Measurements from ENCODE around the gene PAM16. TPM values are rescaled to one million over a fixed set of nuclear protein-coding genes. Genes with fewer than 3 reads are reported as not detected.
A peak's percentile ranks its signal among the peaks of the same experiment; 100 is the strongest.

The PAM16 gene
- total and polyA plus RNA-seq, 5 donors: 57.6 to 131 (median 59.8) TPM

DNA sequence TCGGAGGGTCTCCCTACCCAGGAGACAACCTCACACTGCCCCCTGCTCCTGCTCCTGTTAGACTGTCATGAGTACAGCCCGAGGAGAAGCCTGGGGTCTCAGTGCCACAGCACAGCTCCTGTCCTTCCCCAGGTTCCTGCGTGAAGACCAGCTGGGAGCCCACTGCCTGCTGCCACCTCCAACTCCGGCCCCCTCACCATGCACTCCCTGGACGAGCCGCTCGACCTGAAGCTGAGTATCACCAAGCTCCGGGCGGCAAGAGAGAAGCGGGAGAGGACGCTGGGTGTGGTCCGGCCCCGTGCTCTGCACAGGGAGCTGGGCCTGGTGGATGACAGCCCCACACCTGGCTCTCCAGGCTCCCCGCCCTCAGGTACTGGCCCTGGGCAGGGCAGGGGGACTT, 19.0 kb downstream of the PAM16 start:
- DNase-seq (peak in 1 of 3 donors; percentile 45), ATAC-seq (no peak)
- 85% methylated on average over 14 of the region's 14 CpGs for WGBS
- Histone ChIP-seq H3K9me3 (ENCODE audit: control insufficient read depth, low read length) (no peaks in the 10 kb centered on the region), H3K4me1 (ENCODE audit: control insufficient read depth, insufficient read depth, low read length) (peaks cover 12% of the 10 kb centered on the region), H3K27me3 (ENCODE audit: control insufficient read depth, insufficient read depth) (no peaks in the 10 kb centered on the region), H3K27ac (ENCODE audit: low read length) (no peak overlapping the region), H3K4me3 (ENCODE audit: low read length) (no peak overlapping the region)
- intact Hi-C loops (cut with DNase I): loop anchor here in 3 of 4 donors (5.0 to 10.0 kb wide), 2 partner anchors 45 to 47 kb away; no protein-coding TSS in a partner anchor

- DNase-seq (peak; percentile 83 to 94 (median 94)), ATAC-seq (peak; percentile 62 to 68)
- no peaks in the 10 kb centered on the region for H3K27me3 ChIP-seq (ENCODE audit: control insufficient read depth, insufficient read depth)
- no peak overlapping the region for H3K4me3 ChIP-seq (ENCODE audit: low read length)
- 47% methylated on average over 14 of the region's 14 CpGs for WGBS
- peaks cover 16% of the 10 kb centered on the region for H3K4me1 ChIP-seq (ENCODE audit: control insufficient read depth, insufficient read depth, low read length)
- no peaks in the 10 kb centered on the region for H3K9me3 ChIP-seq (ENCODE audit: control insufficient read depth, low read length)
- intact Hi-C loops (cut with DNase I): loop anchor here in 3 of 4 donors (5.0 to 10.0 kb wide), 2 partner anchors 43 to 46 kb away; no protein-coding TSS in a partner anchor
- H3K27ac ChIP-seq (ENCODE audit: low read length): no peak overlapping the region
Observed at GRCh38 chr16:4330277-4330874, 20.7 kb downstream of the PAM16 start.

DNA sequence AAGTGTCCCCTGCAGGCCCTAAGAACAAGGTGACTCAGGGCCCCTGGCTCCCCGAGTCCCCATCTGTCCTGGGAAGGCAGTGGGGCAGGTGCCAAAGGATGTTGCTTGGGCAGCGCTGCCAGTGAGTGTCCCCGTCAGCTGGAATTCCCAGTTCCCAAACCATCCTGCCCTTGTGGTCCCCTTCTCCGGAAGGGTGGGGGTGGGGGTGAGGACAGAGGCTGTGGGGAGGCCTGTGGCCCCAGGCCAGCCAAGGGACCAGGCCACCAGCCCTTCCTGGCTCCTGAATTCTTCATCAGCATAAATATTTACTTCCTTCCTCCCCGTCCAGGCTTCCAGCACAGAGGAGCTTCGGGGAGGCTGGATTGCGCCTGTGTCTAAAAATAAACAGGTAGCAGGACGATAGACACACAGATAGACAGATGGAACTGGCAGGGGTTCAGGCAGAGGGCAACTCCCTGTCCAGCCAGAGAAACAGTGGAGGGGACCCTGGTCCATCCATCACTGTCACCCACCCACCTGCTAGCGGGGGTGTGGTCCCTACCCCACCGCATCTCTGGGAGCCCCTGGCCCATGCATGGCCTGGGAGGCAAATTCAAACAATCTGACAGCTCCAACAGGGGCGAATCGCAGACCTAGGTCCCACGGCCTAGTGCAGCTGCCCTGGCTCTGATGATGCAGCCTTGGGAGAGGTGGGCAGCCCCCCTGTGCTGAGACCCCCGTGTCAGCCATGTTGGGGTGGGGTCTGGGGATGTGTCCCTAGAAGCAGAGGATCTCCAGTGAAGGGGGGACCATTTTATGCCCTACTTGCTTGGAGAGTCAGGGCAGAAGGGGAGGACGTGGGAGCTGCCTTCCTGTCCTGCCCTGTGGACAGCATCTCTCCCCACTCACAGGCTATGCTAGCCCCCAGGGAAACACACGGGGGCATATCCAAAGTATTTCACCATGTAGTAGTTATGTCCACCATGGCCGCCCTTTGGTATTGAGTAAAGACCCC, 22.0 kb downstream of the PAM16 start:
- H3K4me3 ChIP-seq (ENCODE audit: low read length): no peak overlapping the region
- H3K9me3 ChIP-seq (ENCODE audit: control insufficient read depth, low read length): no peaks in the 10 kb centered on the region
- H3K27ac ChIP-seq (ENCODE audit: low read length): peak overlapping the region; percentile 84
- intact Hi-C loops (cut with DNase I): loop anchor here in 2 of 4 donors (2.0 to 10.0 kb wide), 3 partner anchors 40 to 134 kb away; no protein-coding TSS in a partner anchor
- peak; percentile 34 to 65 for ATAC-seq
- WGBS: 31% methylated on average over 17 of the region's 17 CpGs
- peaks cover 19% of the 10 kb centered on the region for H3K4me1 ChIP-seq (ENCODE audit: control insufficient read depth, insufficient read depth, low read length)
- no peaks in the 10 kb centered on the region for H3K27me3 ChIP-seq (ENCODE audit: control insufficient read depth, insufficient read depth)
- DNase-seq: peak in 2 of 3 donors; percentile 81

DNA sequence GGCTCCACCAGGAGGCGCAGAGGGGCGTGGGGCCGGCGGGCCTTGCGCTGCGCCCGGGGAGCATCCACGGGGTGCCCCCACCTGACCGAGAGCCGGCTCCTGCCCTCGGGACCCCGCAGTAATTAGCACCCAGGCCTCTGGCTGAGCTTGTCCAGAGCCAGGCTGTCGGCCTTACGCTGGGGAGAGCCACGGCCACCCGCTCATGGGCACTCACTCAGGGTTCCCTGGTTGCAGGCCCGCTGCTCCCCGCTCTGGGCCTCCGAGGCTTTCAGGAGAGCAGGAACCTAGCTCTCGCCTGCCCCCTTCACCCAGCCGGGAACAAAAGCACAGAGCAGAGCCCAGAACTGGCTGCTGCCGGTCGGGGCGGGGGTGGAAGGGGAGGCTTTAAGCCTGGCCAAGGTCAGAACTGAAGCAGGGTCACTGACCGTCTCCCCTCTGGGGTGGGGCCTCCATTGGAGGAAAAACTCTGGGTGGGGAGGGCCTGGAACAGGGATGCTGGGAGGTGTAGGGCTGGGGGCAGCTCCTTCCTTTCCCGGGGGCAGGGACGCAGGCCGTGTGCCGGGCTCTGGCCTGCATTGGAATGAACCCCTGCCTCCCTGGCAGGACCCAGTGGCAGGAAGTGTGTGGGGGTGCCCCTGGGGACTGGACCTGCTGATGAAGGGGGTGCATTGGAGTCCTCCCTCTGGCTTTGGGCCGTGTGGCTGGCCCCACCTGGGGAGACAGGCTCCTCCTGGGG, 22.9 kb downstream of the PAM16 start:
- Histone ChIP-seq H3K9me3 (ENCODE audit: control insufficient read depth, low read length) (no peaks in the 10 kb centered on the region), H3K27me3 (ENCODE audit: control insufficient read depth, insufficient read depth) (no peaks in the 10 kb centered on the region), H3K27ac (ENCODE audit: low read length) (peak overlapping the region; percentile 84), H3K4me3 (ENCODE audit: low read length) (peak overlapping the region; percentile 18), H3K4me1 (ENCODE audit: control insufficient read depth, insufficient read depth, low read length) (peaks cover 27% of the 10 kb centered on the region)
- ATAC-seq (peak; percentile 78 to 82), DNase-seq (peak; percentile 84 to 93 (median 93))
- intact Hi-C loops (cut with DNase I): loop anchor here in 2 of 4 donors (2.0 to 10.0 kb wide), 3 partner anchors 39 to 133 kb away; no protein-coding TSS in a partner anchor
- 2% methylated on average over 30 of the region's 30 CpGs for WGBS

- ATAC-seq (peak in 1 of 2 donors; percentile 0), DNase-seq (peak in 1 of 3 donors; percentile 70)
- Histone ChIP-seq H3K27ac (ENCODE audit: low read length) (peak overlapping the region; percentile 84), H3K4me1 (ENCODE audit: control insufficient read depth, insufficient read depth, low read length) (peaks cover 27% of the 10 kb centered on the region), H3K4me3 (ENCODE audit: low read length) (peak overlapping the region; percentile 18), H3K27me3 (ENCODE audit: control insufficient read depth, insufficient read depth) (no peaks in the 10 kb centered on the region), H3K9me3 (ENCODE audit: control insufficient read depth, low read length) (no peaks in the 10 kb centered on the region)
- intact Hi-C loops (cut with DNase I): loop anchor here in 2 of 4 donors (2.0 to 10.0 kb wide), 3 partner anchors 39 to 133 kb away; no protein-coding TSS in a partner anchor
- WGBS: 4% methylated on average over 57 of the region's 57 CpGs
Observed at GRCh38 chr16:4327386-4328045, 23.6 kb downstream of the PAM16 start.

DNA sequence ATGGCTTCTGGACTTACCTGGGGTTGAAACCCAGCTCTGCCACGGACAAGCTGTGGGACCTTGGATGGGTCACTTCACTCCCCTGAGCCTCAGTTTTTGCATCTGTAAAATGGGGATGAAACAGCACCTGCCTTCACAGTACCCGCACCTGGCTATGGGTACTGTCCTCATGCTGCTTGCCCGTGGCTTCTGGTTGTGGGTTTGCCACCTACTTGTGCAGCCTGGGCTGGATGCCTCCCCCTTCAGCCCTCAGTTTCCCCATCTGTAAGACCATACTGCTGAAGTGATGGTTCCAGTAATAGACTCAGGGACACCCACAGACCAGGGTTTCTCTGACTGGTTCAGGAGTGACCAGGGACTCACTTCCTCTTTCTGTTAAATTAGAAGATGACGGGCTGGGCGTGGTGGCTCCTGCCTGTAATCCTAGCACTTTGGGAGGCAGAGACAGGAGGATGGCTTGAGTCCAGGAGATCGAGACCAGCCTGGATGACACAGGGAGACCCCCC, 25.8 kb downstream of the PAM16 start:
- DNase-seq (peak in 1 of 3 donors; percentile 40), ATAC-seq (no peak)
- Histone ChIP-seq H3K27ac (ENCODE audit: low read length) (no peak overlapping the region), H3K27me3 (ENCODE audit: control insufficient read depth, insufficient read depth) (no peaks in the 10 kb centered on the region), H3K9me3 (ENCODE audit: control insufficient read depth, low read length) (no peaks in the 10 kb centered on the region), H3K4me3 (ENCODE audit: low read length) (no peak overlapping the region), H3K4me1 (ENCODE audit: control insufficient read depth, insufficient read depth, low read length) (peaks cover 27% of the 10 kb centered on the region)
- intact Hi-C loops (cut with DNase I): loop anchor here in 2 of 4 donors (10.0 kb wide), 2 partner anchors 121 to 131 kb away; no protein-coding TSS in a partner anchor
- 80% methylated on average over 6 of the region's 6 CpGs for WGBS

GRCh38 chr16:4324492-4325252, 26.4 kb downstream of the PAM16 start:
- no peaks in the 10 kb centered on the region for H3K9me3 ChIP-seq (ENCODE audit: control insufficient read depth, low read length)
- peak overlapping the region; percentile 44 for H3K27ac ChIP-seq (ENCODE audit: low read length)
- H3K27me3 ChIP-seq (ENCODE audit: control insufficient read depth, insufficient read depth): no peaks in the 10 kb centered on the region
- DNase-seq (peak in 2 of 3 donors; percentile 80 to 87), ATAC-seq (no peak)
- peaks cover 28% of the 10 kb centered on the region for H3K4me1 ChIP-seq (ENCODE audit: control insufficient read depth, insufficient read depth, low read length)
- 68% methylated on average over 22 of the region's 22 CpGs for WGBS
- no peak overlapping the region for H3K4me3 ChIP-seq (ENCODE audit: low read length)
- intact Hi-C loops (cut with DNase I): loop anchor here in 2 of 4 donors (10.0 kb wide), 2 partner anchors 120 to 130 kb away; no protein-coding TSS in a partner anchor

- no peaks in the 10 kb centered on the region for H3K27me3 ChIP-seq (ENCODE audit: control insufficient read depth, insufficient read depth)
- H3K9me3 ChIP-seq (ENCODE audit: control insufficient read depth, low read length): no peaks in the 10 kb centered on the region
- 16% methylated on average over 12 of the region's 12 CpGs for WGBS
- no peak overlapping the region for H3K4me3 ChIP-seq (ENCODE audit: low read length)
- H3K27ac ChIP-seq (ENCODE audit: low read length): peak overlapping the region; percentile 44
- peaks cover 29% of the 10 kb centered on the region for H3K4me1 ChIP-seq (ENCODE audit: control insufficient read depth, insufficient read depth, low read length)
- ATAC-seq (peak; percentile 51 to 68), DNase-seq (peak; percentile 80 to 91 (median 90))
- intact Hi-C loops (cut with DNase I): loop anchor here in 2 of 4 donors (10.0 kb wide), 2 partner anchors 119 to 129 kb away; no protein-coding TSS in a partner anchor
Observed at GRCh38 chr16:4323845-4324488, 27.2 kb downstream of the PAM16 start.
